ENCODE results near the gene LRRN4.
A peak's percentile ranks its signal among the peaks of the same experiment; 100 is the strongest.
"Not testable (repeated sequence)": the region's sequence is repeated elsewhere in the genome, so short reads cannot be mapped to it uniquely, and the experiment has no call there.

LRRN4 gene

GRCh38 chr20:6051505-6051904, 2.4 kb downstream of the LRRN4 start:
- Mint-ChIP-seq H3K4me3 (no peak overlapping the region), H3K36me3 (ENCODE audit: low read depth) (no peaks in the 10 kb centered on the region), H3K9me3 (no peaks in the 10 kb centered on the region), H3K27me3 (peaks cover 36% of the 10 kb centered on the region), H3K27ac (no peak overlapping the region), H3K4me1 (peaks cover 2% of the 10 kb centered on the region)
- ATAC-seq: no peak
- no peak for DNase-seq

DNA sequence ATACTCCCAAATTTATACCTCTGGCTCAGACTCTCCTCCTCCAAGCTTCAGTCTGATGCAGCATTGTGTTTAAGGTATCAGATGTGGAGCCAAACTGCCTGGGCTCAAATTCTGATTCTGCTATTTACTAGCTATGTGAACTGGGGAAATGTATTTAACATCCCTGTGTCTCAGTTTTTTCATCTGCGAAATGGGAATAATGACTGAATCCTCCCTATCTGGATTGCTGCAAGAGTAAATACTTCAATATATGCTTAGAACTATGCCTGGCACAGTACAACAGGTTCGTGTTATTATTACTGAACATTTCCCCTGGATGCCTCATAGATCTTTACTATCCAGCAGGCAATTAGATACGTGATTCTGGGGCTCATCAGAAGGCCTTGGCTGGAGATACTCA, 5.5 kb downstream of the LRRN4 start:
- Mint-ChIP-seq H3K27ac (no peak overlapping the region), H3K4me1 (peaks cover 2% of the 10 kb centered on the region), H3K4me3 (no peak overlapping the region), H3K9me3 (no peaks in the 10 kb centered on the region), H3K36me3 (ENCODE audit: low read depth) (no peaks in the 10 kb centered on the region), H3K27me3 (peaks cover 25% of the 10 kb centered on the region)
- DNase-seq (no peak), ATAC-seq (no peak)

- H3K4me1 Mint-ChIP-seq: no peaks in the 10 kb centered on the region
- DNase-seq (no peak), ATAC-seq (no peak)
- H3K4me3 Mint-ChIP-seq: no peak overlapping the region
- peaks cover 8% of the 10 kb centered on the region for H3K36me3 Mint-ChIP-seq (ENCODE audit: low read depth)
- H3K27ac Mint-ChIP-seq: no peak overlapping the region
- H3K27me3 Mint-ChIP-seq: peaks cover 13% of the 10 kb centered on the region
- H3K9me3 Mint-ChIP-seq: no peaks in the 10 kb centered on the region
Observed at GRCh38 chr20:6046432-6046831, 7.4 kb downstream of the LRRN4 start.

DNA sequence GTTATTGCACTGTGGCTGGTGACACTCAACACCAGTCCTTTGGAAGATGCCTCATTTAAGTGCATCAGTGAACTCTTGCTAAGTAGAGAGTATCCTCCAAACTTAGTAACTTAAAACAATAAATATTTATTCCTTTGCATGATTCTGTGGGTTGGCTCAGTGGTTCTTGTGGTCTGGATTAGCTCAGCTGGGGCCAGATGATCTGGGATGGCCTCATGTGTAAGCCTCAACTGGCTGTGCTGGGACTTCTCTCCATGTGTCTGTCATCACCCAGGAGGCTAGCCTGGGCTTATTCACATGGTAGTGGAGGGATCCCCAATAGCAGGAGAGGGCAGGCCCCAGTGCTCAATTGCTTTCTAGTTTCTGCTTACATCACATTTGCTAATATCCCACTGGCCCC, 8.3 kb downstream of the LRRN4 start:
- ATAC-seq: no peak
- Mint-ChIP-seq H3K4me1 (no peaks in the 10 kb centered on the region), H3K4me3 (no peak overlapping the region), H3K27me3 (peaks cover 5% of the 10 kb centered on the region), H3K9me3 (no peaks in the 10 kb centered on the region), H3K27ac (no peak overlapping the region), H3K36me3 (ENCODE audit: low read depth) (peaks cover 12% of the 10 kb centered on the region)
- DNase-seq: no peak

DNA sequence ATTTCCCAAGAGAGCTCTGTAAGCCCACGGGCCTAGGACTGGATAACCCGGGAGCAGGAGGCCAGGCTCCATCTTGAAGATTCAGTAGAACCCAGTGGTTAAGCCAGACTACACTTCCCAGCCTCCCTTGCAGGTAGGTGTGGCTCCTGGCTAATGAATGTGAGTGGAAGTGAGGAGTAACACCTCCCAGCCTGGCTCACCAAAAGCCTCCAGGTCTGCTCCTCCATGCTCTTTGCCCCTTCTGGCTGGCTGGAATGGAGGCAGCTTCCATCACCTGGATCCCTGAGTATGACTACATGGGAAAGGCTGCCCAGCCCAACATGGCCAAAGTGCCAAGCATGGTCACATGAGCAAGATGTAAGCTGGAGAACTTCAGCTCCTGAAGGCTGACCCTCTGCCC, 9.7 kb downstream of the LRRN4 start:
- H3K27me3 Mint-ChIP-seq: no peaks in the 10 kb centered on the region
- H3K36me3 Mint-ChIP-seq (ENCODE audit: low read depth): peaks cover 25% of the 10 kb centered on the region
- no peak overlapping the region for H3K4me3 Mint-ChIP-seq
- no peaks in the 10 kb centered on the region for H3K4me1 Mint-ChIP-seq
- H3K9me3 Mint-ChIP-seq: no peaks in the 10 kb centered on the region
- DNase-seq: no peak
- no peak overlapping the region for H3K27ac Mint-ChIP-seq
- ATAC-seq: no peak

GRCh38 chr20:6041808-6042265, 12.0 kb downstream of the LRRN4 start:
- H3K4me3 Mint-ChIP-seq: no peak overlapping the region
- H3K36me3 Mint-ChIP-seq (ENCODE audit: low read depth): peaks cover 34% of the 10 kb centered on the region
- no peaks in the 10 kb centered on the region for H3K27me3 Mint-ChIP-seq
- H3K4me1 Mint-ChIP-seq: no peaks in the 10 kb centered on the region
- DNase-seq (no peak), ATAC-seq (peak; percentile 16)
- no peak overlapping the region for H3K27ac Mint-ChIP-seq
- H3K9me3 Mint-ChIP-seq: no peaks in the 10 kb centered on the region

- ATAC-seq (peak; percentile 17), DNase-seq (no peak)
- Mint-ChIP-seq H3K4me3 (no peak overlapping the region), H3K36me3 (ENCODE audit: low read depth) (peaks cover 34% of the 10 kb centered on the region), H3K27me3 (no peaks in the 10 kb centered on the region), H3K9me3 (no peaks in the 10 kb centered on the region), H3K27ac (no peak overlapping the region), H3K4me1 (no peaks in the 10 kb centered on the region)
Observed at GRCh38 chr20:6040958-6041807, 12.7 kb downstream of the LRRN4 start.

DNA sequence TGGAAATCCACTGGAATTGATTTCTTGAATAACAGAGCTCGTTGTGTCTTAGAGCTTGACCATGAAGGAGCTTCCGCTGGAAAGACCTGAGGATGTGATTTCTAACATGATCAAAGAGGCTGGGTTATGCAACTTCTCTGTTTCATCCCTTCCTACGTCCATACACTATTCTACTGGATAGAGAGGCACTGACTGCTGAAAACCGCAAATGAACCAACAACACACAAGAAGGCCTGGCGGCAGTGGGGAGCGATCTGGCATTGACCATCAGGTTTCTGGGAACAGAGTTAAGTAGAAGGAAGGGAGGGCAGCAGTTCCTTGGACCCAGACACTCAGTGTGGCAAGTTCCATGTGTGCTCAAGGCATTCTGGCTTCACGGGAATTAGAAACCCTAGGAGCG, 13.3 kb downstream of the LRRN4 start:
- H3K36me3 Mint-ChIP-seq (ENCODE audit: low read depth): peaks cover 34% of the 10 kb centered on the region
- no peak for ATAC-seq
- H3K27me3 Mint-ChIP-seq: no peaks in the 10 kb centered on the region

GRCh38 chr20:6039766-6040165, 14.1 kb downstream of the LRRN4 start:
- DNase-seq (no peak), ATAC-seq (no peak)
- Mint-ChIP-seq H3K9me3 (no peaks in the 10 kb centered on the region), H3K36me3 (ENCODE audit: low read depth) (peaks cover 37% of the 10 kb centered on the region), H3K27ac (no peak overlapping the region), H3K4me1 (peaks cover under 1% of the 10 kb centered on the region), H3K4me3 (no peak overlapping the region), H3K27me3 (no peaks in the 10 kb centered on the region)

More for the DNA sequence above, 13.3 kb downstream of the LRRN4 start:
- H3K9me3 Mint-ChIP-seq: no peaks in the 10 kb centered on the region
- H3K27ac Mint-ChIP-seq: no peak overlapping the region
- no peak overlapping the region for H3K4me3 Mint-ChIP-seq
- no peak for DNase-seq
- no peaks in the 10 kb centered on the region for H3K4me1 Mint-ChIP-seq

- DNase-seq (no peak), ATAC-seq (no peak)
- H3K27me3 Mint-ChIP-seq: no peaks in the 10 kb centered on the region
- H3K9me3 Mint-ChIP-seq: no peaks in the 10 kb centered on the region
- H3K4me3 Mint-ChIP-seq: no peak overlapping the region
- no peak overlapping the region for H3K27ac Mint-ChIP-seq
- peaks cover 3% of the 10 kb centered on the region for H3K4me1 Mint-ChIP-seq
- peaks cover 49% of the 10 kb centered on the region for H3K36me3 Mint-ChIP-seq (ENCODE audit: low read depth)
Observed at GRCh38 chr20:6038256-6038655, 15.6 kb downstream of the LRRN4 start.

DNA sequence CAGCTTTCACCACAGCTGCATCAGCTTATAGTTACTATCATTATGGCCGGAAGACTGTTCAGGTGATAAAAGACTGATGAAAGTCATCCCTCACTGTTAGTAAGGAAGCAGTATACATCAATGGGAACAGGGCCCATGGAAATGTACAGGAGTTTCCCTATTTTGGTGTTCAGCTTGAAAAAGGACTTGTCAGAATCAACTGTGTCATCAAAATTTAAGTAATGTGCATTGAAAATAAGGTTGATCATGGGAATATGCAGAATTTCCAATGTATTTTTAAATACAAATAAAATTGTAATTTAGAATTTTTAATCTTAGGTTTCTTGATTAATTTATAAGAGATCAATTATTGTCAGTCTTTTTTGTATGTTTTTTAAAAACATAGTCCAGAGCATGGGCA, 16.8 kb downstream of the LRRN4 start:
- H3K36me3 Mint-ChIP-seq (ENCODE audit: low read depth): peaks cover 49% of the 10 kb centered on the region
- H3K27me3 Mint-ChIP-seq: no peaks in the 10 kb centered on the region
- H3K9me3 Mint-ChIP-seq: no peaks in the 10 kb centered on the region
- H3K4me3 Mint-ChIP-seq: no peak overlapping the region
- ATAC-seq (no peak), DNase-seq (no peak)
- peaks cover 3% of the 10 kb centered on the region for H3K4me1 Mint-ChIP-seq
- H3K27ac Mint-ChIP-seq: no peak overlapping the region

DNA sequence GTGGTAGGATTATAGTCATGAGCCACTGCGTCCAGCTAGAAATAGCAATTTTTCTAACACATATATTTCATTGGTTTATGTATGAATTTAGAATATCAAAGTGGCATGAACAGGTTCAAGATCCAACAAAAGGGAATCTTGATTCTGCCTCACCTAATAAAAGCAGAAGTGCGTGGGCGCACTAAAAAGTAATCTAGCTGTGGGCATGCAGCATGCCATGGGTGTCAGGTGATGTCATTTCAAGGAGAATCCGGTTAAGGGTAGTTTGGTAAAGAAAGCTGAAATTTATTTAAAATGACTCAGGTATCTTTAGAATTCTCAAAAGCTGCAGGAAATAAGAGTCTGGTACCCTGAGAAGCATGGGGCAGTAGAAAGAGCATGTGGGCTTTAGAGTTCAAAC, 17.6 kb downstream of the LRRN4 start:
- H3K9me3 Mint-ChIP-seq: no peaks in the 10 kb centered on the region
- H3K27ac Mint-ChIP-seq: no peak overlapping the region
- no peak overlapping the region for H3K4me3 Mint-ChIP-seq
- H3K4me1 Mint-ChIP-seq: peaks cover 3% of the 10 kb centered on the region
- peaks cover 52% of the 10 kb centered on the region for H3K36me3 Mint-ChIP-seq (ENCODE audit: low read depth)
- no peaks in the 10 kb centered on the region for H3K27me3 Mint-ChIP-seq
- ATAC-seq (no peak), DNase-seq (no peak)

DNA sequence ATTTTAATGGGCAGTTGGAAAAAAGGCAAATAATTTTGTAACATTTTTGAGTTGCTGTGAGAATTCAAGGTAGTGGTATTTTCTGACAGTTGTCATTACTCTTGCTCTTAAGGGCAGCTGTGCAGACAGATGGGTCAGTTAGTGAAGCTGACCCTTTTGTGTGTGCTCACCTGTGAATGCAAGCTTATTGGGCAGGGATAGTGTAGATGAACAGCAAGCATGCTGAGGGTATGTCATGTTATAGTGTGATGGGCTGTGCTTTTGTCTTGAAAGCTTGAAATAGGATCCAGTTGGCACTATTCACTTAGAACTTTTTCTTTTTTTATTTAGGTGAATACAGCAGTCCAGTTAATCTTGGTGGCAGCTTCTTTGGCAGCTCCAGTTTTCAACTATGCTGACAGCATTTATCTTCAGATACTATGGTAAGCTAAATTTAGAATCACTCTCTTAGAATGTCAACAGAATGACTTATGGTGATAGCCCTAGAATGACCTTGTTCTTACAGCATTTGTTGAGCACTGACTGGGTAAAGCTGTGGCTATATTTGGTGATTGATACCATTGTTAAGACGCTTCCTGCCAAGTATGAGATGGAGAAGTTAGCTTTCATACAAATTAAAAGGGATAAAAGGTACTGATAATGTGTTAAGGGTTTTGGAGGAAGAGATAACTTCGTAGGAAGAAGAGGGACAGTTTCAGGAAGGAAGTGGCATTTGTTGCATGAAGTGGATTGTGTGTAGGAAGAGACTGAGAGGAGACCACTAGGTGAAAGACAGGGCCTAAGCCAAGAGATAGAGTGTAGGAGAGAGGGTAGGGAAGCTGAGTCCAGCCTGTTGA, 19.5 kb downstream of the LRRN4 start:
- DNase-seq (no peak), ATAC-seq (no peak)
- H3K36me3 Mint-ChIP-seq (ENCODE audit: low read depth): peaks cover 45% of the 10 kb centered on the region
- no peaks in the 10 kb centered on the region for H3K9me3 Mint-ChIP-seq
- no peak overlapping the region for H3K4me3 Mint-ChIP-seq
- H3K27me3 Mint-ChIP-seq: no peaks in the 10 kb centered on the region
- H3K27ac Mint-ChIP-seq: peak overlapping the region; percentile 3
- peaks cover 11% of the 10 kb centered on the region for H3K4me1 Mint-ChIP-seq

- H3K4me1 Mint-ChIP-seq: peaks cover 15% of the 10 kb centered on the region
- not testable (repeated sequence) for H3K27ac Mint-ChIP-seq, H3K4me3 Mint-ChIP-seq, H3K27me3 Mint-ChIP-seq, ATAC-seq, H3K9me3 Mint-ChIP-seq, DNase-seq
- H3K36me3 Mint-ChIP-seq (ENCODE audit: low read depth): peaks cover 39% of the 10 kb centered on the region
Observed at GRCh38 chr20:6032907-6033306, 21.0 kb downstream of the LRRN4 start.
